GM12873 (cell line): Measurements from ENCODE around the gene PP2D1.

Experiments used
- TF ChIP-seq, protein P1 (sequence below): IDR thresholded peaks from 2 replicates; pipeline ENCODE4 v1.5.1; 2012; ENCODE audit warnings: low read depth, mild to moderate bottlenecking, moderate library complexity, low read length, control low read depth; ENCODE audit not compliant: insufficient read depth; ENCODE audit errors: missing control alignments

The PP2D1 gene

GRCh38 chr3:19994796-19995195 lies 17.3 kb downstream of the PP2D1 start:
- TF ChIP-seq, protein P1, sequence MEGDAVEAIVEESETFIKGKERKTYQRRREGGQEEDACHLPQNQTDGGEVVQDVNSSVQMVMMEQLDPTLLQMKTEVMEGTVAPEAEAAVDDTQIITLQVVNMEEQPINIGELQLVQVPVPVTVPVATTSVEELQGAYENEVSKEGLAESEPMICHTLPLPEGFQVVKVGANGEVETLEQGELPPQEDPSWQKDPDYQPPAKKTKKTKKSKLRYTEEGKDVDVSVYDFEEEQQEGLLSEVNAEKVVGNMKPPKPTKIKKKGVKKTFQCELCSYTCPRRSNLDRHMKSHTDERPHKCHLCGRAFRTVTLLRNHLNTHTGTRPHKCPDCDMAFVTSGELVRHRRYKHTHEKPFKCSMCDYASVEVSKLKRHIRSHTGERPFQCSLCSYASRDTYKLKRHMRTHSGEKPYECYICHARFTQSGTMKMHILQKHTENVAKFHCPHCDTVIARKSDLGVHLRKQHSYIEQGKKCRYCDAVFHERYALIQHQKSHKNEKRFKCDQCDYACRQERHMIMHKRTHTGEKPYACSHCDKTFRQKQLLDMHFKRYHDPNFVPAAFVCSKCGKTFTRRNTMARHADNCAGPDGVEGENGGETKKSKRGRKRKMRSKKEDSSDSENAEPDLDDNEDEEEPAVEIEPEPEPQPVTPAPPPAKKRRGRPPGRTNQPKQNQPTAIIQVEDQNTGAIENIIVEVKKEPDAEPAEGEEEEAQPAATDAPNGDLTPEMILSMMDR, result no peak

DNA sequence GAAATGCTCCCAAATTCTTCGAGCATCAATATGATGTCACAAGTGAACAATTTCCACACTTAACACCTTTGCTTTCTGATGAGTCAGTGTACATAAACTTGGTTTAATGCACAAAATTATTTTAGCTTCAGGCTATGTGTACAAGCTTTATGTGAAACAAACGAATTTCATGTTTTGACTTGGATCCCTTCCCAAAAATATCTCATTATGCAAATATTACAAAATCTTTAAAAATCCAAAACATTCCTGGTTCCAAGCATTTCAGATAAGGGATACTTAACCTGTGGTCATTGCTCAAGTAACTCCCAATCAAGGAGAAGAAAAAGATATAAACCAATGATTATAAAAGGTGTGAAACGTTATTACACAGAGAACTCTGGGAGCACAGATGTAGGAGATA lies 40.0 kb downstream of the PP2D1 start:
- TF ChIP-seq, protein P1, result no peak

DNA sequence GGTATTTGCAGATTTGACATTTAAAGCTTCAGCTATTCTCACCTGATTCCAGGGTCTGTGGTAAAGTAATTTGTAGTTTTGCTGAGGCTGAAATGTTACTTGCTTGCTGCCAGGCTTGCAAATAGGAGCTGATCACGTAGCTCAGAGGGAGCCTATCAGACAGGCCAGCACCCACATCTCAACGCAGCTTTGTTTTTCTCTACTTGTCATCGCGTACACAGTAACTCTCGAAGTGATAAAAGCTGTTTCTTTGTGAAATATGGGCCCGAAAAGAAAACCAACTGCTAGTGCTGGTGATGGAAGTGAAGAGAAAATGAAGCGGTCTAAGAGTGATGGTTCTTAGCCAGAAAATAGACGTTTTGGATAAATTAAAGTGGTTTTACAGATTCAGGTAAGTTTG lies 41.7 kb downstream of the PP2D1 start:
- TF ChIP-seq, protein P1, result no peak

GRCh38 chr3:19967812-19968211 lies 44.3 kb downstream of the PP2D1 start:
- TF ChIP-seq, protein P1, result no peak

- TF ChIP-seq, protein P1, result no peak
These were observed 44.9 kb downstream of the PP2D1 start for GRCh38 chr3:19967208-19967607.

DNA sequence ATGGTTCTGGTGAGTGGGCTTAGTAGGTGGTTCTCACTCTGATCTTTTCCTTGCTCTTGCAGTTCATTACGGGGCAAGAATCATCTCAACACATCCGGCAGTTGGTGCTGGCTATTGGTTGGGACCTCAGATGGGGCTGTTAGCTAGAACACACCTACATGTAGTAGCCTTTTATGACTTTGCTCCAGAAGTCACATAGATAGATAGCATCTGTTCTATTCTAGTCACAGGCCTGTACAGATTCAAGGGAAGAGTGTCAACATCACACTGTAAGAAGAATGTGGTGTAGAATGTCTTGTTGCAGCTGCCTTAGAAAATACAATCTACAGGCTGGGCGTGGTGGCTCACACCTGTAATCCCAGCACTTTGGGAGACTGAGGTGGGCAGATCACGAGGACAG lies 50.1 kb downstream of the PP2D1 start:
- TF ChIP-seq, protein P1, result no peak

- TF ChIP-seq, protein P1, result no peak
These were observed 51.4 kb downstream of the PP2D1 start for GRCh38 chr3:19960696-19961095.

DNA sequence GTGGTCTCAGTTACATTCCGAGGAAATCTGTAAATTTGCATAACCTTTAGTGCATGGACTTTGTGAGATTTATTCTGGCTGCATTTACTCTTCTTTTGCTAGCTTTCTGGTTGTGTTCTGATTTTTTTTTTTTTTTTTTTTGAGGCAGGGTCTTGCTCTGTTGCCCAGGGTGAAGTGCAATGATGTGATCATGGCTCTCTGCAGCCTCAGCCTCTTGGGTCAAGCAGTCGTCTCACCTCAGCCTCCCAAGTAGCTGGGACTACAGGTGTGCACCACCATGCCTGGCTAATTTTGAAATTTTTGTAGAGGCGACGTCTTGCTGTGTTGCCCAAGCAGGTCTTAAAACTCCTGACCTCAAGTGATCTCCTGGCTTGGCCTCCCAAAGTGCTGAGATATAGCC lies 52.6 kb downstream of the PP2D1 start:
- TF ChIP-seq, protein P1, result no peak
